SK-N-SH (cell line): ENCODE results near the gene GDPD5.

Experiments
- CTCF ChIP-seq: fragments of 200-600 bp; sonication (generic); IDR thresholded peaks from 2 replicates; pipeline ENCODE4 v1.6.1; 2017; ENCODE audit warnings: antibody characterized with exemption, mild to moderate bottlenecking, moderate library complexity
- FOXM1 ChIP-seq: IDR thresholded peaks from 2 replicates; pipeline ENCODE4 v1.4.0; 2012; ENCODE audit warnings: low read depth, mild to moderate bottlenecking
- RAD21 ChIP-seq: IDR thresholded peaks from 2 replicates; pipeline ENCODE4 v1.6.1; 2012; ENCODE audit warnings: mild to moderate bottlenecking, low read length
- REST ChIP-seq: IDR thresholded peaks from 2 replicates; pipeline ENCODE4 v1.6.1; 2012; ENCODE audit warnings: mild to moderate bottlenecking, low read depth, low read length, moderate library complexity

GRCh38 chr11:75394085-75394840 lies 131.5 kb downstream of the GDPD5 start:
- TF ChIP-seq CTCF = no peak
- no peak for TF ChIP-seq FOXM1
- TF ChIP-seq RAD21 = no peak
- no peak for TF ChIP-seq REST
